ENCODE measurements around the gene HS3ST1.

The HS3ST1 gene

DNA sequence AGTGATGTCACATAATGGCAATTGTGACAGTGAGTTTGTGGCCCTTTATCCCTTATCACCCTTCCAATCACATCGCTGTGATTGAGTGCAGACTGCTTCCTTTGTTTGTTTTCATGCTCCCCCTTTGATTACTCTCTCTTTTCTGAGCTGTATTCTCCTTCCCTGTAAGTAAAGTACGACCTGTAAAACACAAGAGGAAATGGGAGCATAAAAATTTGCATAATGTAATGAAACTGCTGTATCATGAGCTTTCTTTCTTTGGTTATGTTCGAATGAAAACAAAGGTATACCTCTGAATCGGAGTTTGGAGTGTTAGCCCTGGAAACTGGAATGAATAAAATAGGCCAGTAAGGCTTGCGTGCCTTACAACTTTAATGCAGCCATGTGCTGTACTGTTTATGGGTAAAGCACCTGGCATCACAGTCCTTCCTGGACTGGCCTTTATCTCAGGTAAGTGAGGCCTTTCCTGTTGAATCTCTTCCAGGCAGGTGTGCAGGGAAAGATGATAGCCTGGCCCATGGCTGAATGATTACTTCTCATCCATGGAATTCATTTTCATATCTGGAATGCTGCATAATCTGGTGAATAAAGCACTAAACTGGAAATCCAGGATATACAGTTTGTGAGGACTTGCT is 26.6 kb upstream of the HS3ST1 start:
- H3K18ac ChIP-seq (ENCODE audit: low read length): no peak overlapping the region
- no peak overlapping the region for H3K23ac ChIP-seq (ENCODE audit: low read length)
- H4K8ac ChIP-seq (ENCODE audit: low read depth, low read length): no peak overlapping the region
- H3K9me3 ChIP-seq (ENCODE audit: insufficient read depth, low read depth, low read length): peaks cover 3% of the 10 kb centered on the region
- no peak overlapping the region for H3K14ac ChIP-seq (ENCODE audit: low read length)
- no peaks in the 10 kb centered on the region for H3K79me1 ChIP-seq (ENCODE audit: low read length)
- no peak overlapping the region for H2BK12ac ChIP-seq (ENCODE audit: low read length)
- no peak overlapping the region for H2BK120ac ChIP-seq (ENCODE audit: insufficient read depth, low read length, poor library complexity)
- H3K4ac ChIP-seq (ENCODE audit: low read depth, low read length): no peak overlapping the region
- DNase-seq: no peak
- H3K27me3 ChIP-seq (ENCODE audit: insufficient read depth, low read length): no peaks in the 10 kb centered on the region
- H3K79me2 ChIP-seq (ENCODE audit: control insufficient read depth, insufficient read depth, low read length, poor library complexity): no peaks in the 10 kb centered on the region
- no peak overlapping the region for H3K27ac ChIP-seq (ENCODE audit: low read depth, low read length)
- WGBS (ENCODE audit: extremely low coverage, insufficient coverage, insufficient read length): no CpG with 5 or more reads among the region's 5 CpGs
- no peak overlapping the region for H2AFZ ChIP-seq (ENCODE audit: insufficient read depth, low read length, poor library complexity)
- no peaks in the 10 kb centered on the region for H3K4me1 ChIP-seq (ENCODE audit: control insufficient read depth in 1 of 2, insufficient read depth in 2 of 2, low read length in 2 of 2)
- no peak overlapping the region for H4K91ac ChIP-seq (ENCODE audit: low read depth, low read length)
- H3K36me3 ChIP-seq (ENCODE audit: control insufficient read depth in 1 of 2, insufficient read depth in 2 of 2, low read length in 2 of 2): peaks cover 0 to 2% of the 10 kb centered on the region in 2 experiments
- H4K12ac ChIP-seq (ENCODE audit: low read depth, low read length): no peak overlapping the region
- H2BK5ac ChIP-seq (ENCODE audit: low read depth, low read length, poor library complexity): no peak overlapping the region
- no peak overlapping the region for H3K4me3 ChIP-seq (ENCODE audit: low read depth, low read length)
- no peak overlapping the region for H3K4me2 ChIP-seq (ENCODE audit: low read length)
- H3K9ac ChIP-seq (ENCODE audit: low read length): no peak overlapping the region
- no peak overlapping the region for H2AK5ac ChIP-seq (ENCODE audit: low read length)

DNA sequence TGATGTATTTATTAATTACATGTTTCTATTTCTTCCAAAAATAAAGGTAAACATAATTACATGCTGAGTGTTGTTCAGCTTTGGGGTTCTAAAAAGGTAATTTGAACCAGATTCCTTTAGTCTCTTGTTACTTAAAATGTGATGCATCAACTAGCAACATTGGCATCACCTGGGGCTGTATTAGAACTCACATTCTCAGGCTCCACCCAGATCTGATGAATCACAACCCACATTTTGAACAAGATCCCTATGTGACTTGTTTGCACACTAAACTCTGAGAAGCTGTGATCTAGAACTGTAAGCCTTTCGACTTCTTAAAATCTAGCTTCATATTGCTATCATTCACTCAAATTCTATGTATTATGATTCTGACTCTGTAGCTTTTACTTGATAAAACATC is 23.0 kb upstream of the HS3ST1 start:
- WGBS (ENCODE audit: extremely low coverage, insufficient coverage, insufficient read length): no CpG with 5 or more reads among the region's 1 CpG
- Histone ChIP-seq H3K9ac (ENCODE audit: low read length) (no peak overlapping the region), H4K8ac (ENCODE audit: low read depth, low read length) (no peak overlapping the region), H3K79me1 (ENCODE audit: low read length) (no peaks in the 10 kb centered on the region), H3K18ac (ENCODE audit: low read length) (no peak overlapping the region), H2AFZ (ENCODE audit: insufficient read depth, low read length, poor library complexity) (no peak overlapping the region), H3K23ac (ENCODE audit: low read length) (no peak overlapping the region), H3K36me3 (ENCODE audit: control insufficient read depth in 1 of 2, insufficient read depth in 2 of 2, low read length in 2 of 2) (no peaks in the 10 kb centered on the region), H3K27me3 (ENCODE audit: insufficient read depth, low read length) (no peaks in the 10 kb centered on the region), H2BK12ac (ENCODE audit: low read length) (no peak overlapping the region), H3K9me3 (ENCODE audit: insufficient read depth, low read depth, low read length) (no peaks in the 10 kb centered on the region), H3K27ac (ENCODE audit: low read depth, low read length) (no peak overlapping the region), H4K12ac (ENCODE audit: low read depth, low read length) (no peak overlapping the region), H3K14ac (ENCODE audit: low read length) (no peak overlapping the region), H2AK5ac (ENCODE audit: low read length) (no peak overlapping the region), H3K4me2 (ENCODE audit: low read length) (no peak overlapping the region), H3K4me3 (ENCODE audit: low read depth, low read length) (no peak overlapping the region), H2BK120ac (ENCODE audit: insufficient read depth, low read length, poor library complexity) (no peak overlapping the region), H3K79me2 (ENCODE audit: control insufficient read depth, insufficient read depth, low read length, poor library complexity) (no peaks in the 10 kb centered on the region), H4K91ac (ENCODE audit: low read depth, low read length) (no peak overlapping the region), H3K4me1 (ENCODE audit: control insufficient read depth in 1 of 2, insufficient read depth in 2 of 2, low read length in 2 of 2) (no peaks in the 10 kb centered on the region), H3K4ac (ENCODE audit: low read depth, low read length) (no peak overlapping the region), H2BK5ac (ENCODE audit: low read depth, low read length, poor library complexity) (no peak overlapping the region)
- no peak for DNase-seq

DNA sequence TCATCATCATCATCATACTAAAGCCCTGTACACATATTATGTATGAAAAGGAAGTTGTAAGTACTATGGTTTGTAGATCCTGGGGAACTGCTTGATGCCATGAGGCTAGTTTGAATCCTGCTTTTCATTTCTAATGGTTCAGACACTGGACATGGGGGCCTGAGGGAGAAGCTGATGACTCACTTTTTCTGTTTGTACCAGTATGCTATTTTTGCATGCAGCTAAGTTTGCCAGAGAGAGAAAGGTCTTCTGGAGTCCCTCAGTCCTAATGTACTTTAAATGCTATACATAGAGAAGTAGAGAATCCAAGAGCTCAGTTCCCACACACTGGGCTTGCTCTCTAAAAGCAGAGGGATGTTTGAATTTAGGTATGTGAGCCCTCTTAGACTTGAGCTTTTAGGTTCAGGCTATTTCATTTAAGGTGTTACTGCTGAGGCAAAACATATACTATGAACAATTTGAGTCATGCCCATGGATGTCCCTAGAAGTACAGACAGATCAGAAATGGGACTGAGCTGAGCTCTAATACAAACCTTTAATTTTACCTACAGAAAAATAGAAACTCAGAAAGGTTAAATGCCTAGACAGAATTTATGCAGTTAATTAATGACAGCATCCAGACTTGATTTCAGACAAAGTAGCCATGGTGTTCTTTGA is 17.6 kb upstream of the HS3ST1 start:
- H3K79me2 ChIP-seq (ENCODE audit: control insufficient read depth, insufficient read depth, low read length, poor library complexity): no peaks in the 10 kb centered on the region
- no peaks in the 10 kb centered on the region for H3K4me1 ChIP-seq (ENCODE audit: control insufficient read depth in 1 of 2, insufficient read depth in 2 of 2, low read length in 2 of 2)
- no peak overlapping the region for H4K12ac ChIP-seq (ENCODE audit: low read depth, low read length)
- no peak overlapping the region for H4K8ac ChIP-seq (ENCODE audit: low read depth, low read length)
- H2AFZ ChIP-seq (ENCODE audit: insufficient read depth, low read length, poor library complexity): no peak overlapping the region
- no peak overlapping the region for H2AK5ac ChIP-seq (ENCODE audit: low read length)
- no peak overlapping the region for H3K27ac ChIP-seq (ENCODE audit: low read depth, low read length)
- no peak overlapping the region for H4K91ac ChIP-seq (ENCODE audit: low read depth, low read length)
- H2BK12ac ChIP-seq (ENCODE audit: low read length): no peak overlapping the region
- H3K23ac ChIP-seq (ENCODE audit: low read length): no peak overlapping the region
- no peak overlapping the region for H2BK5ac ChIP-seq (ENCODE audit: low read depth, low read length, poor library complexity)
- no peaks in the 10 kb centered on the region for H3K27me3 ChIP-seq (ENCODE audit: insufficient read depth, low read length)
- no peaks in the 10 kb centered on the region for H3K9me3 ChIP-seq (ENCODE audit: insufficient read depth, low read depth, low read length)
- no peaks in the 10 kb centered on the region for H3K79me1 ChIP-seq (ENCODE audit: low read length)
- H3K4me3 ChIP-seq (ENCODE audit: low read depth, low read length): no peak overlapping the region
- H3K36me3 ChIP-seq (ENCODE audit: control insufficient read depth in 1 of 2, insufficient read depth in 2 of 2, low read length in 2 of 2): no peaks in the 10 kb centered on the region
- H3K18ac ChIP-seq (ENCODE audit: low read length): no peak overlapping the region
- H3K4ac ChIP-seq (ENCODE audit: low read depth, low read length): no peak overlapping the region
- DNase-seq: peak in 1 of 2 donors; percentile 34
- no peak overlapping the region for H2BK120ac ChIP-seq (ENCODE audit: insufficient read depth, low read length, poor library complexity)
- no peak overlapping the region for H3K4me2 ChIP-seq (ENCODE audit: low read length)
- no peak overlapping the region for H3K14ac ChIP-seq (ENCODE audit: low read length)
- H3K9ac ChIP-seq (ENCODE audit: low read length): no peak overlapping the region

DNA sequence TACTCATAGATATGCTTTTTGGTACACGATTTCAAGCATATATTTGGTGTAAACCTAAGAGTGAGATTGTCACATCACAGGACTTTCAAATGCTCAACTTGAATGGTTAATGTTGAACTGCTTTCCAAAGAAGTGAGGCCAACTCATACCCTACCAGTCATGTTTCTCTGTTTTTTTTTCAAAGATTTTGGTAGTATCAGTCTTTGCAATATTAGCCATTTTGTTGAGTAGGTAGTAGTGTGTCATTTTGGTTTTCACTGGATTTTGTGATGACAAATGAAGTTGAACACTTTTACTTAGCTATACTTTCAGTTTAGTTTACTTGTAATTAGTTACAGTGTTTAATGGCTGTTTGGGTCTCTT is 12.5 kb upstream of the HS3ST1 start:
- Histone ChIP-seq H3K18ac (ENCODE audit: low read length) (no peak overlapping the region), H3K4me2 (ENCODE audit: low read length) (no peak overlapping the region), H3K14ac (ENCODE audit: low read length) (no peak overlapping the region), H3K79me2 (ENCODE audit: control insufficient read depth, insufficient read depth, low read length, poor library complexity) (no peaks in the 10 kb centered on the region), H3K9me3 (ENCODE audit: insufficient read depth, low read depth, low read length) (no peaks in the 10 kb centered on the region), H3K79me1 (ENCODE audit: low read length) (no peaks in the 10 kb centered on the region), H3K9ac (ENCODE audit: low read length) (no peak overlapping the region), H3K27ac (ENCODE audit: low read depth, low read length) (no peak overlapping the region), H3K4me1 (ENCODE audit: control insufficient read depth in 1 of 2, insufficient read depth in 2 of 2, low read length in 2 of 2) (no peaks in the 10 kb centered on the region), H3K4ac (ENCODE audit: low read depth, low read length) (no peak overlapping the region), H3K23ac (ENCODE audit: low read length) (no peak overlapping the region), H2BK12ac (ENCODE audit: low read length) (no peak overlapping the region), H4K91ac (ENCODE audit: low read depth, low read length) (no peak overlapping the region), H2AFZ (ENCODE audit: insufficient read depth, low read length, poor library complexity) (no peak overlapping the region), H2BK5ac (ENCODE audit: low read depth, low read length, poor library complexity) (no peak overlapping the region), H3K27me3 (ENCODE audit: insufficient read depth, low read length) (no peaks in the 10 kb centered on the region), H3K36me3 (ENCODE audit: control insufficient read depth in 1 of 2, insufficient read depth in 2 of 2, low read length in 2 of 2) (no peaks in the 10 kb centered on the region), H4K12ac (ENCODE audit: low read depth, low read length) (no peak overlapping the region), H2AK5ac (ENCODE audit: low read length) (no peak overlapping the region), H3K4me3 (ENCODE audit: low read depth, low read length) (no peak overlapping the region), H4K8ac (ENCODE audit: low read depth, low read length) (no peak overlapping the region), H2BK120ac (ENCODE audit: insufficient read depth, low read length, poor library complexity) (no peak overlapping the region)
- no CpG with 5 or more reads among the region's 1 CpG for WGBS (ENCODE audit: extremely low coverage, insufficient coverage, insufficient read length)
- DNase-seq: no peak
